ENCODE data around the gene COQ8B.

DNA sequence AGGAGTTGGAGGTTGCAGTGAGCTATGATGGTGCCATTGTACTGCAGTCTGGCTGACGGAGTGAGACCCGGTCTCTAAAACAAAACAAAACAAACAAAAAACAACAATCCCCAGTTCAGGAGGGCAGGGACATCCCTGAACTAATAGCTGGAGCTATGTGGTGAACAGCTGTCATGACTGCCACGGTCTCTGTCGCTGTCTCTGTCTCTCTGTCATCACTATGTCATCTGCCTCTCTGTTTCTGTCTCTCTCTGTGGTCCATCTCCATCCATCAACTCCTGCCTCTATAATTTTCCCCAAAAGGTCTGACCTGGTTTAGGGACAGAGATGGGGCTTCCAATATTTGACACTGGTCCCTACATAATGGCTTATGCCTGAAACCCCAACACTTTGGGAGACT lies 7.6 kb upstream of the COQ8B start:
- TF ChIP-seq, protein P1, sequence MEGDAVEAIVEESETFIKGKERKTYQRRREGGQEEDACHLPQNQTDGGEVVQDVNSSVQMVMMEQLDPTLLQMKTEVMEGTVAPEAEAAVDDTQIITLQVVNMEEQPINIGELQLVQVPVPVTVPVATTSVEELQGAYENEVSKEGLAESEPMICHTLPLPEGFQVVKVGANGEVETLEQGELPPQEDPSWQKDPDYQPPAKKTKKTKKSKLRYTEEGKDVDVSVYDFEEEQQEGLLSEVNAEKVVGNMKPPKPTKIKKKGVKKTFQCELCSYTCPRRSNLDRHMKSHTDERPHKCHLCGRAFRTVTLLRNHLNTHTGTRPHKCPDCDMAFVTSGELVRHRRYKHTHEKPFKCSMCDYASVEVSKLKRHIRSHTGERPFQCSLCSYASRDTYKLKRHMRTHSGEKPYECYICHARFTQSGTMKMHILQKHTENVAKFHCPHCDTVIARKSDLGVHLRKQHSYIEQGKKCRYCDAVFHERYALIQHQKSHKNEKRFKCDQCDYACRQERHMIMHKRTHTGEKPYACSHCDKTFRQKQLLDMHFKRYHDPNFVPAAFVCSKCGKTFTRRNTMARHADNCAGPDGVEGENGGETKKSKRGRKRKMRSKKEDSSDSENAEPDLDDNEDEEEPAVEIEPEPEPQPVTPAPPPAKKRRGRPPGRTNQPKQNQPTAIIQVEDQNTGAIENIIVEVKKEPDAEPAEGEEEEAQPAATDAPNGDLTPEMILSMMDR (IDR thresholded peaks at IDR 0.05): no peak
- TF ChIP-seq POLR2A (IDR thresholded peaks at IDR 0.05): no peak
